GM18499 (cell line): Measurements from ENCODE around the gene ASTN2.
"Not testable (repeated sequence)": the region's sequence is repeated elsewhere in the genome, so short reads cannot be mapped to it uniquely, and the experiment has no call there.

ENCODE experiments used
- ATAC-seq: cut with Tn5 transposase; IDR thresholded peaks from one replicate; pipeline ENCODE4 v1.9.1; 2021; ENCODE audit warnings: moderate number of reproducible peaks; ENCODE audit not compliant: insufficient read depth, unreplicated experiment

ASTN2 gene

GRCh38 chr9:116700279-116700678 lies 714.6 kb downstream of the ASTN2 start:
- ATAC-seq: no peak

GRCh38 chr9:116697887-116698286 lies 717.0 kb downstream of the ASTN2 start:
- no peak for ATAC-seq

GRCh38 chr9:116697362-116697761 lies 717.5 kb downstream of the ASTN2 start:
- no peak for ATAC-seq

GRCh38 chr9:116695438-116695837 lies 719.4 kb downstream of the ASTN2 start:
- ATAC-seq: no peak

GRCh38 chr9:116694785-116695291 lies 720.0 kb downstream of the ASTN2 start:
- ATAC-seq: no peak

GRCh38 chr9:116693233-116693731 lies 721.6 kb downstream of the ASTN2 start:
- no peak for ATAC-seq

DNA sequence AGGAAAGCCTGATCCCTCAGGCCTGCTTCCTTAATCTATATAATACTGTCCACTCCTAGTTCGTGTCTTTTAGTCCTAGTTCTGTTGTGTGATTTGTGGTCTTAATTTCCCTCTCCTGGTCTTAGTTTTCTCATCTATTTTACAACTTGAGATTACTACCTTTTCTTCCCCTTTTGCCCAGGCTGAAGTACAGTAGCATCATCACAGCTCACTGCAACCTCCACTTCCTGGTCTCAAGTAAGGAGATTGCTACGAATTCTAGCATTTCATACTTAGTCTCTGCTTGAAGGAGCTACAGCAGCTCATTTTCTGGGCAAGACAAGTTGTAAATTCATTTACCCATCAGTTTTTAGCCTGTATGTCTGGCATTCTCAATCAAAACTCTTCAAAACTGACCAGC lies 722.2 kb downstream of the ASTN2 start:
- ATAC-seq: no peak

DNA sequence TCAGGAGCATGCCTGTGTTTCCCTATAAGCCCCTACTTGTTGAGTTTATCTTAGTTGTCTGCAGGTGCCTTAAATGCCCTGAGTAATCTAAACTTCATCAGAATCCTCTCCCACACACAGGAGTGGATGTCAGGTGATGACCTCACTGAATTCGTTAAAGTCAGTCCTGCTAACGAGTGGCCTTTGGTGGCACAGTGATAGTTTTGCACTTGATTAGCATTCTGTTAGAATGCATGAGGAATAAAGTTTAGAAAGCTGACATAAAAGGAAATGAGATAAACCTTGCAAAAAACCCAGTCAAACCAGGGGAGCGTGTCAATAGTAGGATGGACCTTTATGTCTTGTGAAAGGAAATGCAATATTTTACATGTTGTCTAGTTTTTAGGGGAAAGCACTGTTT lies 723.2 kb downstream of the ASTN2 start:
- no peak for ATAC-seq

GRCh38 chr9:116690805-116691204 lies 724.1 kb downstream of the ASTN2 start:
- ATAC-seq: not testable (repeated sequence)

GRCh38 chr9:116689486-116690032 lies 725.3 kb downstream of the ASTN2 start:
- no peak for ATAC-seq

- ATAC-seq: no peak
These were observed 725.9 kb downstream of the ASTN2 start for GRCh38 chr9:116688806-116689485.

DNA sequence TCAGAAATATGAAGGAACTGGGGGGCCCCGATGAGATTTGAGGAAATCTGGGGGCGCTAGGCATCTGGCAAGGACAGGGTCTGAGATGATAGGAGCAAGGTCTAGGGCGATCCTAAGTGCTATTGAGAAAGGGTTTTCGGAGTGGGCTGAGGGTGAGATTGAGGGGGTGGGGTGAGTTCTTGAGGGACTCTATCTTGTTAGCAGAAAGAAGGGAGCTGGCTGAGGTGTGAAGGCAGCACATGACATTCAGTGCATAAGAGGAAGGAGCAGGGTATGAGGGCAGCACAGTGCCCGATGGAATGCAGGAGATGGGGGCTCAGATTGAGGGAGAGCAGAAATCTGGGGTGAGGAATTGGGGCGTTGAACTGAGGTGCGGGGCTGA lies 727.1 kb downstream of the ASTN2 start:
- no peak for ATAC-seq

DNA sequence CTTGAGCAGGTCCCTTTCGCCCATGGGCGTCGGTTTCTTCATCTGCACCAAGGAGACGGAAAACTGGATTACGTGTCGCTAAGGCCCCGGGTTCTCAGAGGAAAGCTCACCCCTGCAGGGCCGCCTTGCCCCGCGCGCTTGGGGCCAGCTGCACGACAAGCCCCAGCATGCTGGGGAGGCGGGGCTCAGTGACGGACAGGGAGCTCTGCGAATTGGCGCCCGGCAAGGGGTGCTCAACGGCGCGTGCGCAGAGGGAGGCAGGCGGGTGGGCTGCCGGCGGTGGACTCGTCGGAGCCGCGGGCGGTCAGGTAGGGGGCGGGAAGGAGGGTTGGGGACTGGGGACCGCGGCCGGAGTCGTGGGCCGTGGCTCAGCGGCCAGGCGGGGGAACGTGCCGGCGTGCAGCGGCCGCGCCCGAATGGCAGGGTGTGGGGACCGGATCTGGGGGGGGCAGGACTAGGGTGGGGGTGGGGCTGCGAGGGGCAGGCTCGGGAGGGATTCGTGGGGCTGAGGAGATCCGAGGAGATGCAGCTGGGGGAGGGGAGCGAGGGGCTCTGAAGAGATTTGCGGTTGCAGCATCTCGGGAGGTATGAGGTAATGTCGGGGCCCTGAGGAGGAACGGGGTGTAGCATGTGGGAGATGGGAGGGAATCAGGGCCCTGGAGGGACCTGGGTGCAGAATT lies 727.6 kb downstream of the ASTN2 start, which contains the start of gene TRIM32:
TRIM32 (plus strand) TSS at position 232 of the 680 bp plus-strand sequence. CDS start 10,438 bp downstream, outside the sequence.
- ATAC-seq: peak; percentile 95

- ATAC-seq: peak; percentile 25
These were observed 728.2 kb downstream of the ASTN2 start for GRCh38 chr9:116686693-116687073.

GRCh38 chr9:116686135-116686534 lies 728.7 kb downstream of the ASTN2 start:
- no peak for ATAC-seq

DNA sequence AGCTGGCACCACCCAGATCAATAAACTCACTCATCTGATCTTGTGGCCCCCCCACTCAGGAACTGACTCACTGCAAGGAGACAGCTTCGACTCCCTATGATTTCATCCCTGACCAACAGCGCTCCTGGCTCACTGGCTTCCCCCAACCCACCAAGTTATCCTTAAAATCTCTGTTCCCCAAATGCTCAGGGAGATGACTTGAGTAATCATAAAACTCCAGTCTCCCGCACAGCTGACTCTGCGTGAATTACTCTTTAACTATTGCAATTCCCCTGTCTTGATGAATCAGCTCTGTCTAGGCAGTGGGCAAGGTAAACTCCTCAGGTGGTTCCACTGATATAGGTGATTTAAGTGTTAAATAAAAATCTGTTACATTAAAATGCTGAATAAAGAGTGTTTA lies 729.7 kb downstream of the ASTN2 start:
- no peak for ATAC-seq

DNA sequence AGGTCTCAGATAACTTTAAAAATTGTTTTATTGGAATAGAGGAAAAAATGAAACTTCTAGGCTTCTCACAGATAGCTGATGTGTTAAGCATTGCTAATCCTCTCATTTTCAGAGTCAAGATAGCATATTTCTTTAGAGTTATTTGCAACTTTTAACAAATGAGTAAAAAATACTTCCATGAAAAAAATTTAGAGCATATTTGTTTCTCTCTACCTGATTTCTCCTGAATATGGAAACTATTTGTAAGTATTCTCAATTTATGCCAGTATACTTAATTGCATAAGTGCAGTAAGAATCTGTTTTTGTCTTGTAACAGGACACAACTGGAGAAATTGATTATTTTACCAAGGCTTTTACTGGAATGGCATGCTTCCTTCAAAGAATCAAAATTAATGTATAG lies 731.3 kb downstream of the ASTN2 start:
- ATAC-seq: no peak

- no peak for ATAC-seq
These were observed 740.5 kb downstream of the ASTN2 start for GRCh38 chr9:116674210-116674980.

DNA sequence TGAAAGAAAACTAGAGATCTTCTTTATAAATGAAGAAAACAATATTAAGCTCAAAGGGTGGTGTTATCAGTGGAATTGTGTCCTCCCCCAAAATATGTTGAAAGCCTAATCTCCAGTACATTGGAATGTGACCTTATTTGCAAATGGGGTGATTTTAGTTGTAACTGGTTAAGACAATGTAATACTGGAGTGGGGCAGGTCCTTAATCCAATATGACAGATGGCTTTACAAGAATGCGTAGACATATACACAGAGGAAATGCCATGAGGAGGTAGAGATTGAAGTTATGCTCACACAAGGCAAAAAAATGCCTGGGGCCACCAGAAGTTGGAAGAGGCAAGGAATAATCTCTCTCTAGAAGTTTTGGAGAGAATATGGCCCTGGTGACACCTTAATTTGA lies 741.5 kb downstream of the ASTN2 start:
- ATAC-seq: no peak

GRCh38 chr9:116671605-116672004 lies 743.3 kb downstream of the ASTN2 start:
- ATAC-seq: no peak
